A673 (cell line): ENCODE measurements around the gene MEGF8.

Source experiments
- CTCF ChIP-seq: fragments of 300-800, 200-600 bp; sonication (generic); conservative IDR thresholded peaks from 2 replicates; pipeline ENCODE4 v1.5.1; 2017; ENCODE audit warnings: low read depth, mild to moderate bottlenecking, antibody characterized with exemption, low read length, moderate library complexity, mixed read lengths
- EZH2 ChIP-seq: fragments of 200-600 bp; sonication (generic); IDR thresholded peaks from 2 replicates; pipeline ENCODE4 v1.6.1; 2017; ENCODE audit warnings: borderline replicate concordance, low read depth, mild to moderate bottlenecking, mixed read lengths, antibody characterized with exemption, low read length; ENCODE audit not compliant: poor library complexity, severe bottlenecking

GRCh38 chr19:42344336-42344893 lies 19.0 kb downstream of the MEGF8 start:
- TF ChIP-seq CTCF: no peak
- no peak for TF ChIP-seq EZH2
